GM18951 (cell line): ENCODE measurements around the gene IMPG1.

Experiments
- POLR2A ChIP-seq: IDR thresholded peaks from 4 replicates; pipeline ENCODE4 v1.6.1; 2011; ENCODE audit warnings: mild to moderate bottlenecking; ENCODE audit not compliant: insufficient read length, insufficient read depth; ENCODE audit errors: extremely low read depth
- in situ Hi-C: fragments of 300-500 bp; cut with MboI; formaldehyde crosslinking; loops from one replicate; pipeline ENCODE4 v1.12.0; 2022; ENCODE audit warnings: low sequenced_read_pairs, mixed read lengths, inconsistent platforms; ENCODE audit not compliant: unreplicated experiment

IMPG1 gene

GRCh38 chr6:75993236-75994162, 79.0 kb downstream of the IMPG1 start:
- in situ Hi-C loops = no loop called here
- TF ChIP-seq POLR2A = no peak

GRCh38 chr6:75991941-75992340, 80.5 kb downstream of the IMPG1 start:
- TF ChIP-seq POLR2A = no peak
- in situ Hi-C loops = no loop called here

DNA sequence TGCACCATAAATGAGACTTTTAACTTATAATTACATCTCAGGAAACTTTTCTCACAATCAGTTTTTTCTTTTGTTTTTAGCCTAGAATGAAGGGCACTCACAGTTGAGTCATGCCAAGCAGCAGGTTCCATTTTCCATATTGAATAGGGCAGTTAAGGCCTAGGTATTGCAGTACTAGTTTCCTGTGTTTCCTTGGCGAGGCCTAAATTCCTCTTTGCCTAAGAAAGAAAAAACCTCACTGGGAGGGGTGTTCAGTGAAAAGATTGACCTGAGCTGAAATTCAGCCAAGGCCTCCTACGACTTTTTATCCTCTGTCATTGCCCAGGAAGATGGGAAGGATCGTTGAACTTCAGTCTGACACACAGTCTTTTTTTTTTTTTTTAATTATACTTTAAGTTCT, 85.5 kb downstream of the IMPG1 start:
- in situ Hi-C loops = no loop called here
- no peak for TF ChIP-seq POLR2A

GRCh38 chr6:75975904-75976303, 96.6 kb downstream of the IMPG1 start:
- TF ChIP-seq POLR2A = no peak
- in situ Hi-C loops = no loop called here

DNA sequence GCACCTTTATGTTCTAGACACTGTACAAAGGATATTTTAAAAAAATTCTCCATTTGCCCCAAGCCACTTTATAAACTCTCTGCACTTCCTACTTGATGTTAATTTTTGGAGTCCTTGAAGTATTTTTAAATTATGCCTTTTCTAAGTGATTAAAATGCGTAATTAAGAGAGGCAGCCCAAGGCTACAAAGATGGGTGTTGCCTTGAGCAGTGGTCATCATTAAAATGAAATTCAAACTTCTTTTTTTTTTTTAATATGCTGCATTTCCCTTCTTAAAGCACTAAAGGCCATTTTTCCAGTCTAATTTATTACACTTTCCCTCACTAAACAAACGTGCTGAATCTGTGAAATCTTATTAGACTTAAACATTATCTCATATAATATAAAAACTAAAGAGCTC, 102.4 kb downstream of the IMPG1 start:
- TF ChIP-seq POLR2A = no peak
- in situ Hi-C loops = no loop called here

DNA sequence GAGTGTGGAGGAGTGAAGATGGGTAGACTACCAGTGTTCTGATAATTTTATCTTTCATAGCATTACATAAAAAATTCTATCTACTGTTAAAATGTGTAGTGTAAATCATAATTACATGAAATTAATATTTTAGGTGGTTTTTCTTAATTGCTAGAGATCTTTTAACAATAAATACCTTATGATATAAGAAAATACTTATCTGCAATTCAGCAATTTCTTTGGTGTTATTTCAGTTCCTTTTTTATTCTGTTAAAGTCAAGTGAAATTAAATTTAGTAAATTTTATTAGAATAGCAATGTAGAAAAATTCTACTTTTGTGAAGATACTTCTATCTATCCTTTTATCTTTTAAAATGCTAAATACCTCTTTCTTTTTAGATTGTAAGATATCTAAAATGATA, 104.3 kb downstream of the IMPG1 start:
- in situ Hi-C loops = no loop called here

GRCh38 chr6:75963569-75963968, 108.9 kb downstream of the IMPG1 start:
- in situ Hi-C loops = no loop called here
- no peak for TF ChIP-seq POLR2A

More for the DNA sequence above, 104.3 kb downstream of the IMPG1 start:
- TF ChIP-seq POLR2A = no peak

GRCh38 chr6:75952128-75952527, 120.3 kb downstream of the IMPG1 start:
- TF ChIP-seq POLR2A = no peak
- in situ Hi-C loops = no loop called here

GRCh38 chr6:75947935-75948334, 124.5 kb downstream of the IMPG1 start:
- in situ Hi-C loops = loop anchor here (25.0 kb wide), 1 partner anchor 1514 kb away; the partner anchor contains the start of gene HTR1B
- TF ChIP-seq POLR2A = no peak

DNA sequence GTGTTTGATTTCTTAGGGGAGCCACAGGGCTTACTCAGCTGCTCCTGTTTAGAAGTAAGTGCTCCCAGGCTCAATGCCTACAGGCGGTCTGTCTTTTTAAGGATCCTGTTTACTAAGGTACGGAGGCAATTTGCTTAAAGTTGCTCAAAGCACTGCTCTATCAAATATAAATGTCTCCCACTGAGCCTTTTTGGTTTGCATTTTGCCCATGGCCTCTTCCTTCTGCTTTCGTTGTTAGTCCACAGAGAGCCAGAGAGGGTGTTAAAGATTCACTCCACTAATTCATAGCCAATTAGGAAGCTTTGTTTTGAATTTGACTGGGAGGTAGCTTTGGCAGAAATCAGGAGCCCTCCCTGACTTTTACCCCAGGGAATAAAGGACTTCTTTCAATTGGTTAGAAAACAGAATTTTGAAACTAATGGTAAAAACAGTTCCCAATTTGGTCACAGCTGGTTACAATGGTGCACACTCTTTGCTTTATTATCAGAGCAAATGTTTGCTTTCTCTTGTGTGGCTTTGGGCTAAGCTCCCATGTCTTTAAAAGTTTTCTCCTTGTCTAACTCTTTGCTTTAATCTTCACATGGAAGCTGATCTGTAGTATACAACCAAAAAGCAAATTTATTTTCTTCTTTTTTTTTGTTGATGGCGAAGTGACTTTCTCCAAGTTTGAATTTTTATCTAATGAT, 126.2 kb downstream of the IMPG1 start:
- TF ChIP-seq POLR2A = no peak
- in situ Hi-C loops = loop anchor here (25.0 kb wide), 1 partner anchor 1516 kb away; the partner anchor contains the start of gene HTR1B

DNA sequence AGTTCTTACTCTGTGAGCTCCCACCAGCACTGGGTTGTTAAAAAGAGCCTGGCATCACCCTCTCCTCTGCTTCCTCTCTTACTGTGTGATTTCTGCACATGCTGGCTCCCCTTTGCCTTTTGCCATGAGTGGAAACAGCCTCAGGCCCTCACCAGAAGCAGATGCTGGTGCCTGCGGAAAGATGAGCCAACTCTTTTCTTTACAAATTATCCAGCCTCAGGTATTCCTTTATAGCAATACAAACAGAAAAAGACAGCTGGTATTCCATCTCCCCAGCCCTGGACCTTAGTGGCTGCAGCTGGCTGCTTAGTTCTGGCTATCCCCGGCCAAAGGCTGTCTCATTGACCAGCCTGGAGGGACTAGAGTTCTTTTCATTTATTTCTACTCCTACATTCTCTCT, 129.1 kb downstream of the IMPG1 start:
- no peak for TF ChIP-seq POLR2A
- in situ Hi-C loops = loop anchor here (25.0 kb wide), 1 partner anchor 1519 kb away; the partner anchor contains the start of gene HTR1B

- in situ Hi-C loops = loop anchor here (25.0 kb wide), 1 partner anchor 1521 kb away; the partner anchor contains the start of gene HTR1B
- no peak for TF ChIP-seq POLR2A
These were observed 131.0 kb downstream of the IMPG1 start for GRCh38 chr6:75941509-75941908.

DNA sequence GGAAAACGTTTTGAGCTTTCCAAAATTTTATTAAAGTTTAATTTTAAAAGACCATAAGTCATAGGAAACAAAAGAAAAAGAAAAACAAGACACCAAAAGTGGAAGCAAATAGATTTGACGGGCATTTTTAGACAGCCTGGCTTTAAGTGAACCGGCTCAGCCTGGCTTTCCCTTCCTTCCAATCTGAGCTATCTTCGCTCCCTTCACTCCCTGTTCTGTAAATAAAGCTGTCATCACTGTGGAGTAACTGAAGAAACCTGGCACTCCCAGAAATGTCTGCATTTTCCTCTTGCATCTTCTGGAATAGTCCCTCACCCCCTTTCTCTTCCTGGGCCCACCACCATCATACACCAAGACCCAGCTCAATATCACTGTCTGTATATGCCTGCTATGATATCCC, 131.9 kb downstream of the IMPG1 start:
- in situ Hi-C loops = loop anchor here (25.0 kb wide), 1 partner anchor 1522 kb away; the partner anchor contains the start of gene HTR1B
- TF ChIP-seq POLR2A = no peak
